HFFc6 (cell line): ENCODE data around the gene NMD3. TPM values are rescaled to one million over a fixed set of nuclear protein-coding genes. Genes with fewer than 3 reads are reported as not detected.
A peak's percentile ranks its signal among the peaks of the same experiment; 100 is the strongest.

Experiments used
- DNase-seq: peaks from one replicate; pipeline ENCODE4 v3.0.0-alpha.2; 2018
- H3K27ac Mint-ChIP-seq: 2 replicates; pipeline ENCODE4 v1.8.0; 2020; ENCODE audit warnings: mild to moderate bottlenecking, mixed read lengths
- H3K27me3 Mint-ChIP-seq: 2 replicates; pipeline ENCODE4 v1.8.0; 2021; ENCODE audit warnings: mild to moderate bottlenecking, moderate library complexity, mixed read lengths; ENCODE audit not compliant: insufficient read depth
- H3K36me3 Mint-ChIP-seq: 2 replicates; pipeline ENCODE4 v1.8.0; 2021; ENCODE audit warnings: low read depth, mixed read lengths
- H3K4me1 Mint-ChIP-seq: 2 replicates; pipeline ENCODE4 v1.8.0; 2020; ENCODE audit warnings: low read depth, mixed read lengths
- H3K4me3 Mint-ChIP-seq: 2 replicates; pipeline ENCODE4 v1.8.0; 2020; ENCODE audit warnings: mild to moderate bottlenecking, moderate library complexity, mixed read lengths
- H3K9me3 Mint-ChIP-seq: 2 replicates; pipeline ENCODE4 v1.8.0; 2020; ENCODE audit warnings: mild to moderate bottlenecking, mixed read lengths
- CTCF ChIP-seq: fragments of 200-600 bp; sonication (generic); IDR thresholded peaks from 2 replicates; pipeline ENCODE4 v1.5.0; 2021; ENCODE audit warnings: antibody characterized with exemption, mild to moderate bottlenecking
- total RNA-seq, 6 experiments: library from RNA; stranded (reverse); fragmentation: NEBNext Ultra II Directional; extraction: Animal tissue kit (Norgen Biotek cat#: 25700); gene quantifications; 2 replicates in 1 of 6; 3 replicates in 5 of 6; pipeline ENCODE4 v1.2.3, GENCODE V29; 2021

The NMD3 gene
- total RNA-seq, 6 experiments from 2014 or later: 56.8 to 72.3 (median 64.3) TPM

GRCh38 chr3:161231861-161232260 lies 10.8 kb downstream of the NMD3 start:
- Mint-ChIP-seq H3K27ac (no peak overlapping the region), H3K4me3 (no peak overlapping the region), H3K9me3 (no peaks in the 10 kb centered on the region), H3K27me3 (no peaks in the 10 kb centered on the region), H3K36me3 (0 out of 2 replicates have a peak, but pooled peaks cover 8% of the 10 kb centered on the region), H3K4me1 (peaks cover 13% of the 10 kb centered on the region)
- no peak for TF ChIP-seq CTCF
- DNase-seq: no peak

GRCh38 chr3:161233557-161233956 lies 12.4 kb downstream of the NMD3 start:
- TF ChIP-seq CTCF: no peak
- Mint-ChIP-seq H3K9me3 (no peaks in the 10 kb centered on the region), H3K27ac (peak overlapping the region; percentile 23; the same call in 1 of the 2 replicates), H3K27me3 (no peaks in the 10 kb centered on the region), H3K4me3 (no peak overlapping the region), H3K36me3 (peaks cover 19% of the 10 kb centered on the region), H3K4me1 (peaks cover 13% of the 10 kb centered on the region)
- no peak for DNase-seq

- H3K4me1 Mint-ChIP-seq: peaks cover 20% of the 10 kb centered on the region
- peaks cover 24% of the 10 kb centered on the region for H3K36me3 Mint-ChIP-seq
- no peak overlapping the region for H3K4me3 Mint-ChIP-seq
- no peaks in the 10 kb centered on the region for H3K27me3 Mint-ChIP-seq
- no peak for TF ChIP-seq CTCF
- no peak overlapping the region for H3K27ac Mint-ChIP-seq
- DNase-seq: no peak
- no peaks in the 10 kb centered on the region for H3K9me3 Mint-ChIP-seq
Measured at GRCh38 chr3:161236240-161236639, 15.1 kb downstream of the NMD3 start.

- H3K4me1 Mint-ChIP-seq: peaks cover 19% of the 10 kb centered on the region
- no peaks in the 10 kb centered on the region for H3K27me3 Mint-ChIP-seq
- no peak for DNase-seq
- H3K36me3 Mint-ChIP-seq: peaks cover 35% of the 10 kb centered on the region
- no peaks in the 10 kb centered on the region for H3K9me3 Mint-ChIP-seq
- H3K4me3 Mint-ChIP-seq: no peak overlapping the region
- H3K27ac Mint-ChIP-seq: no peak overlapping the region
- no peak for TF ChIP-seq CTCF
Measured at GRCh38 chr3:161239700-161240099, 18.6 kb downstream of the NMD3 start.

GRCh38 chr3:161244538-161244937 lies 23.4 kb downstream of the NMD3 start:
- H3K27ac Mint-ChIP-seq: 0 out of 2 replicates have a peak overlapping the region, but pooled peaks have one; percentile 15
- H3K36me3 Mint-ChIP-seq: peaks cover 22% of the 10 kb centered on the region
- H3K4me3 Mint-ChIP-seq: no peak overlapping the region
- no peak for TF ChIP-seq CTCF
- no peaks in the 10 kb centered on the region for H3K27me3 Mint-ChIP-seq
- H3K9me3 Mint-ChIP-seq: no peaks in the 10 kb centered on the region
- DNase-seq: no peak
- peaks cover 10% of the 10 kb centered on the region for H3K4me1 Mint-ChIP-seq

- TF ChIP-seq CTCF: no peak
- H3K36me3 Mint-ChIP-seq: peaks cover 34% of the 10 kb centered on the region
- H3K27ac Mint-ChIP-seq: no peak overlapping the region
- no peak overlapping the region for H3K4me3 Mint-ChIP-seq
- no peaks in the 10 kb centered on the region for H3K9me3 Mint-ChIP-seq
- no peaks in the 10 kb centered on the region for H3K27me3 Mint-ChIP-seq
- H3K4me1 Mint-ChIP-seq: peaks cover 6% of the 10 kb centered on the region
- no peak for DNase-seq
Measured at GRCh38 chr3:161247049-161247448, 25.9 kb downstream of the NMD3 start.
